ENCODE data around the gene MYO15B.

MYO15B gene

DNA sequence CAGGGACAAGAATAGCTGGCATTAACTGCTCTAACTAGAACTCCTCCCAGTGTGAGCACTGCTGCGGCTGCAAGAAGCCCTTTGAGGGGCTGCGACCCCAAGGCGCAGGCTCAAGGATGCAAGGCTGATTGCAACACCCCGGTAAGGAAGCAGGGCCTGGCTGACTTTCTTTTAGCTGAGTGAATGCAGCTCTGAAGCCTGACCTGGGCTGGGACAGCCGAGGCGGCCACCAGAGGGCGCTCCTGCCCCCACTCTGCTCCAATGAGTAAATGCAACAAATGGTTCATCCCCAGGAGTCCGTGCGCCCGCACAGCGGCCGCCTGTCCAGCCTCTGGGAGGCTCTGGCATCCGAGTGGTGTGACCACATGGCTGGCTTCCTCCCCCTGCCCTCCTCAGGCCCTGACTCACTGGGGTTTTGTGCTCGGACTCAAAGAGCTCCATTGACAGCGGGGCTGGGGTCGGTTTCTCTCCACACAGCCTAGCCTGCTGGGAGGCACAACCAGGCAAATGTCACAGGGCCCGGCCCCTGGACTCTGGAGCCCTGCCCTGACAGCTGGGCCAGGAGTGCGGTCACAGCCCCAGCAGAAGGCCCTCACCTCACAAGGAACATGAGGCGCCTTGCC lies 45.4 kb downstream of the MYO15B start, which contains the start of gene SMIM5:
Gene SMIM5 (plus strand): TSS at position 572 of the 623 bp plus-strand sequence. CDS start 6,768 bp downstream, outside the sequence.
- no peak within 1 kb of the TSS for H3K4me3 ChIP-seq (ENCODE audit: control insufficient read depth, low read depth, low read length)
- DNase-seq (ENCODE audit: low read depth) = peak; percentile 86

DNA sequence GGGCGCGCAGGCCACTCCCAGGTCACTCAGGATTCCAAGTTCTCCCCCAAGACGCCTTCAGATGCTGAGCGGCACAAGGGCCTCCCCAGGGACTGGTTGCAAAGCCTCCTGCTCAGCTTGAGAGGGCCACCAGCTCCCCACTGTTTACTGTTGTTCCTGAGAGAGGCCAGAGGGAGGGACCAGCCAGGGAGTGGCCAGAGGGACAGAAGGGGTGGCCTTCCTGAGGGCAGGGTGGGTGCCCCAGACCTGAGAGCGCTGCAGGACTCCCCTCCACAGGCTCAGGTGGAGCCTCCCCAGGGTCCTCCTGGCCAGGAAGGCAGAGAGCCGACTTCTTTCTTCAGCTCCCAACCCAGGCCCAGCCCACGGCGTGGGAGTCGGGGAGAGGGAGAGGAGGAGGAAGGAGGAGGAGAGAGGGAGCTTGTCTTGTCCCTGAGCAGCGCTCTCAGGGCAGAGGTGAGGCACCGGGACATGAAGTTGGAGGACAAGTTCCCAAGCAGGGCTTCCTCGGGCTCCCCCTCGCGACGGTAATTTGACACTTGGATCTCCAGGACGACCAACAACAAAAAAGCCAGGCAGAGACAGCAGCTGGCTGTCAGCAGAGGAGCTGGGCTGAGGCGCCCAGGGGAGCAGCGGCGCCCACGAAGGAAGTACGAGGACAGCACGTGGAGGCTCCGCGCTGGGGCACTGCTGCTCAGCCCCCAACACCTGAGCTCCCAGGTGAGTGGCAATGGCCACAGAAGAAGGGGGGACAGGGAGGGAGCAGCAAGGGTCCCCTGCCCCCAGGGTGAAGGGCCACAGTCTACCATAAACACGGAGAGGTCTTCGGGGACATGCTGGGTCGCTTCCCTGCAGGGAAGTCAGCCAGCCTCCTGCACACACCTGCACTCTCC lies 46.1 kb downstream of the MYO15B start:
- peak; percentile 87 for DNase-seq (ENCODE audit: low read depth)
- H3K4me3 ChIP-seq (ENCODE audit: control insufficient read depth, low read depth, low read length) = no peak overlapping the region
- TF ChIP-seq, protein P1, sequence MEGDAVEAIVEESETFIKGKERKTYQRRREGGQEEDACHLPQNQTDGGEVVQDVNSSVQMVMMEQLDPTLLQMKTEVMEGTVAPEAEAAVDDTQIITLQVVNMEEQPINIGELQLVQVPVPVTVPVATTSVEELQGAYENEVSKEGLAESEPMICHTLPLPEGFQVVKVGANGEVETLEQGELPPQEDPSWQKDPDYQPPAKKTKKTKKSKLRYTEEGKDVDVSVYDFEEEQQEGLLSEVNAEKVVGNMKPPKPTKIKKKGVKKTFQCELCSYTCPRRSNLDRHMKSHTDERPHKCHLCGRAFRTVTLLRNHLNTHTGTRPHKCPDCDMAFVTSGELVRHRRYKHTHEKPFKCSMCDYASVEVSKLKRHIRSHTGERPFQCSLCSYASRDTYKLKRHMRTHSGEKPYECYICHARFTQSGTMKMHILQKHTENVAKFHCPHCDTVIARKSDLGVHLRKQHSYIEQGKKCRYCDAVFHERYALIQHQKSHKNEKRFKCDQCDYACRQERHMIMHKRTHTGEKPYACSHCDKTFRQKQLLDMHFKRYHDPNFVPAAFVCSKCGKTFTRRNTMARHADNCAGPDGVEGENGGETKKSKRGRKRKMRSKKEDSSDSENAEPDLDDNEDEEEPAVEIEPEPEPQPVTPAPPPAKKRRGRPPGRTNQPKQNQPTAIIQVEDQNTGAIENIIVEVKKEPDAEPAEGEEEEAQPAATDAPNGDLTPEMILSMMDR (conservative IDR thresholded peaks at IDR 0.05; ENCODE audit: control insufficient read depth, insufficient read depth, low read depth, low read length) = peak; percentile 65

More for the DNA sequence above, 45.4 kb downstream of the MYO15B start, which contains the start of gene SMIM5:
- TF ChIP-seq, protein P1 (conservative IDR thresholded peaks at IDR 0.05; ENCODE audit: control insufficient read depth, insufficient read depth, low read depth, low read length) = peak; percentile 94

DNA sequence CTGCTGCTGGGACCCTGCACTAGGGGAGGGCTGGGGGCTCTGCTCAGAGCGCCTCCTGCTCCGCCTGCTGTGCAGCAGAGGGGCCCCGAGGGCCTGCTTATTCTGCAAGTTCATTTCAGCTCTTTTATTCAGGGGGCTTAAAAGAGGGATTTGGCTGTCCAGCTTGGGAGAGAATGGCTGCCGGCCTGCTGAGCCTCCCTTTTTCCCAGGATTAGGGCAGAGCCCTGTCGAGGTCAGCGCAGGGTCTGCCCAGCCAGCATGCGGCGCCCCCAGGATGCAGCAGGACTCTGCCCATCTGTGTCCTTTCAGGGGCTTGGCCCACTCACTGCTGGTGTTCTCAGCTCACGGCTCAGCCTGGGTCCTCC lies 46.8 kb downstream of the MYO15B start:
- TF ChIP-seq, protein P1 (conservative IDR thresholded peaks at IDR 0.05; ENCODE audit: control insufficient read depth, insufficient read depth, low read depth, low read length) = no peak

DNA sequence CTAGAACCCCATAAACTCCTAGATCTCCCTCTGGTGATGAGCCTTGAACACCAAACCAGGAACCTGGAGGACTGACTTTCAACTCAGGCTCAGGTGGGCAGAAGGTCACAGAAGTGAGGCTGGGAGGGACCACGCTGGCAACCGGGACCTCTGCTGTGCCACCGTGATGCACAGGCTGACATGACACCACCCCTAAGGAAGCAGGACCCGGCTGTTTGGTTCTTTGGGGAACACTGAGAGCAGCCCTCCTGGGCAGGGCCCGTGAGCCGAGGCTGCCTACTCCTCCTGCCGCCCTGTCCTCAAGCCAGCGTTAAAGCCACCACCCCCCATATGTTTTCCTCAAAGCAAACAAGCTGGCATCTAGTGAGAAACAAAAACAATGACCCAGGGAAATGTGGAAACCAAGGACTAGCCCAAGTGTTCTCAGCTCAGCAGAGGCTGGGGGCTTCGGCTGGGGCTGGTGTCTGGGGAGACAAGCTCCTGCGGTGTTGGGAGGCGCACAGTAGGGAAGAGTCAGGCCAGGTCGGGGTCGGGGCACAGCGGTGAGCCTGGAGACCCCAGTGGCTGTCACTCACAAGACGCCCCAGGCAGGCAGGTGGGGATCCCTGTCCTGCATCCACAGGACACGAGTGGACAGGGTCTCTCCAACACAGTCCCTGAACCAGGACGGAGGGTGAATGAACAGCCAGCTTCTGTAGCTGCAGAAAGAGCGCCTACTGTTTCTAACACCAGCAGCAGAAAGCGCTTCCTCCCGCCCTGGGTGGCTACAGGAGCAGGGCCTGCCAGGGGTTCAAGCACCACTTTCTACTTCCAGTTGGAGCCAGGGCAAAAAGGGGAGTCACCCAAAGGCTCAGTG lies 47.4 kb downstream of the MYO15B start:
- no peak overlapping the region for H3K4me3 ChIP-seq (ENCODE audit: control insufficient read depth, low read depth, low read length)
- TF ChIP-seq, protein P1 (conservative IDR thresholded peaks at IDR 0.05; ENCODE audit: control insufficient read depth, insufficient read depth, low read depth, low read length) = no peak
- no peak for DNase-seq (ENCODE audit: low read depth)

More for the DNA sequence above, 46.8 kb downstream of the MYO15B start:
- no peak overlapping the region for H3K4me3 ChIP-seq (ENCODE audit: control insufficient read depth, low read depth, low read length)
- DNase-seq (ENCODE audit: low read depth) = no peak

DNA sequence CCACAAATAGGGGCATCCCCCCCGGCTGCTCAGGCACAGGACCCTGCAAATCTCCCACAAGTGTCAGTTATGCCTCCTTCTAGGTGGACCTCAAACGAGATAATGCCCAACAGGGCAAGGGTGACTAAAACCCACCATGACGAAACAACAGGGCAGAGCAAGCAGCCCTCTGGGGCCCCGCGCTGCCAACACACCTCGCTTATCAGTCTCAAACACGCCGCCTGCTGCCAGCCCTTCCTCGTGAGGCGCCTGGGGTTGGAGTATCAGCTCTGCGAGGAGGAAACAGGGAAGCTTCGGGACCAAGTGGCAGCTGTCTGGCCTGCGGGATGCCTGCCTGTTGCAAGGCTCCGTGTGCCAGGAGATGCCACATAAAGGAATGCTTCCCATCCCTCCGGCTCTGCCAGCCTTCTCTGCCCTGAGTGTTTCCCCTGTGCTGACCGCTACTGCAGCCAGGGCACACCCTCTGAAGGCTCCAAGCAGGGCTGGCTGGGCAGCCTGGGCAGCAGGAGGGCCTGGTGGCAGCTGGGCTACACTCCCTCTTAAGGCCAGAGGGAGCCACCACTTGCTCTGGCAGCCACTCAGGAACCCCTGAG lies 48.1 kb downstream of the MYO15B start:
- TF ChIP-seq, protein P1 (conservative IDR thresholded peaks at IDR 0.05; ENCODE audit: control insufficient read depth, insufficient read depth, low read depth, low read length) = no peak
- DNase-seq (ENCODE audit: low read depth) = no peak
- no peak overlapping the region for H3K4me3 ChIP-seq (ENCODE audit: control insufficient read depth, low read depth, low read length)

Measured in fibroblast of mammary gland (primary cell).